ENCODE data around the gene RASAL2.
"Not testable (repeated sequence)": the region's sequence is repeated elsewhere in the genome, so short reads cannot be mapped to it uniquely, and the experiment has no call there.

RASAL2 gene

GRCh38 chr1:178241837-178242236, 147.9 kb downstream of the RASAL2 start:
- no peak for DNase-seq

GRCh38 chr1:178243119-178243518, 149.2 kb downstream of the RASAL2 start:
- DNase-seq, result no peak

- DNase-seq, result no peak
These were observed 150.0 kb downstream of the RASAL2 start for GRCh38 chr1:178243890-178244289.

GRCh38 chr1:178248284-178248683, 154.4 kb downstream of the RASAL2 start:
- DNase-seq, result not testable (repeated sequence)

GRCh38 chr1:178253581-178253980, 159.7 kb downstream of the RASAL2 start:
- DNase-seq, result not testable (repeated sequence)

GRCh38 chr1:178254433-178254832, 160.5 kb downstream of the RASAL2 start:
- DNase-seq, result no peak

- DNase-seq, result no peak
These were observed 164.6 kb downstream of the RASAL2 start for GRCh38 chr1:178258536-178258935.

GRCh38 chr1:178262120-178262500, 168.2 kb downstream of the RASAL2 start:
- DNase-seq, result no peak

- DNase-seq, result no peak
These were observed 169.4 kb downstream of the RASAL2 start for GRCh38 chr1:178263341-178263740.

GRCh38 chr1:178266113-178266512, 172.2 kb downstream of the RASAL2 start:
- no peak for DNase-seq

GRCh38 chr1:178266619-178267066, 172.7 kb downstream of the RASAL2 start:
- DNase-seq, result no peak

- DNase-seq, result no peak
These were observed 173.8 kb downstream of the RASAL2 start for GRCh38 chr1:178267646-178268094.

GRCh38 chr1:178271471-178271870, 177.6 kb downstream of the RASAL2 start:
- DNase-seq, result no peak

- no peak for DNase-seq
These were observed 180.0 kb downstream of the RASAL2 start for GRCh38 chr1:178273707-178274410.

- DNase-seq, result no peak
These were observed 181.1 kb downstream of the RASAL2 start for GRCh38 chr1:178275049-178275448.

- no peak for DNase-seq
These were observed 181.6 kb downstream of the RASAL2 start for GRCh38 chr1:178275553-178275952.

GRCh38 chr1:178277793-178278530, 184.1 kb downstream of the RASAL2 start:
- DNase-seq, result no peak

GRCh38 chr1:178278916-178279686, 185.2 kb downstream of the RASAL2 start:
- DNase-seq, result no peak

- DNase-seq, result no peak
These were observed 189.1 kb downstream of the RASAL2 start for GRCh38 chr1:178282949-178283367.

- DNase-seq, result no peak
These were observed 189.5 kb downstream of the RASAL2 start for GRCh38 chr1:178283409-178283808.

- DNase-seq, result no peak
These were observed 190.2 kb downstream of the RASAL2 start for GRCh38 chr1:178284058-178284457.

GRCh38 chr1:178291166-178291565, 197.3 kb downstream of the RASAL2 start:
- DNase-seq, result no peak

- no peak for DNase-seq
These were observed 200.8 kb downstream of the RASAL2 start for GRCh38 chr1:178294654-178295053.

GRCh38 chr1:178300352-178300699, 206.4 kb downstream of the RASAL2 start:
- DNase-seq, result no peak

Data from DMS79 treated with DMSO at 0.1 percent for 48 hours (cell line).